ENCODE data around the gene UBQLN2.
"Not testable (repeated sequence)": the region's sequence is repeated elsewhere in the genome, so short reads cannot be mapped to it uniquely, and the experiment has no call there.

The UBQLN2 gene

DNA sequence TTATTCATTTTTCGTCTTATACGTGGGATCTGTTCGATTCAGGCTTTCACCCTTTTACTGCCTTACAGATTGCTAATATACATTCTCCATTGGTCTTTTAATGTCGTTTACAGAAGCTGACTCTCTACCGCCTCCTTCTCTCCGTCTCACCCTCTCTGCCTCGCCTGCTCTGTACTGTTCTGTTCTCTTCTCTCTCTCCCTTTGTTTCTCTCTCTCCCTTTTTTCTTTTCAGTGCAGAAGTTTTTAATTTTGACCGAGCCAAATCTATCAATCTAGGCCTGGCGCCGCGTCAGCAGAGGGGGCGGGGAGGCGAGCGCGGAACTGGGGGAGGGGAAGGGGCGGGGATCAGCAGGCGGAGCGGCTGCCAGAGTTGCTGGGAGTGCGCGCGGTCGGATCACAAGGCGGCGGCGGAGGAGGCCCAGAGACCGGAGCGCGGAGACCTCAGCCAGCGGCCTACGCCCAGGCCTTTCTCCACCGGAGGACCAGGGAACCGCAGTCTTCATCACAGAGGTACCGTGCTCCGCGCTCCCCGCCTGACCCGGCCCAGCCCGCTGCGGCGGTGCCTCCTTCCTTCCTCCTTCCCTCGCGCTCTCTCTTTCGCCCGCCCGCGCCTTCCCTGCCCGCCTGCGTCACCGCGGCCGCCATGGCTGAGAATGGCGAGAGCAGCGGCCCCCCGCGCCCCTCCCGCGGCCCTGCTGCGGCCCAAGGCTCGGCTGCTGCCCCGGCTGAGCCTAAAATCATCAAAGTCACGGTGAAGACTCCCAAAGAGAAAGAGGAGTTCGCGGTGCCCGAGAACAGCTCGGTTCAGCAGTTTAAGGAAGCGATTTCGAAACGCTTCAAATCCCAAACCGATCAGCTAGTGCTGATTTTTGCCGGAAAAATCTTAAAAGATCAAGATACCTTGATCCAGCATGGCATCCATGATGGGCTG, at the start of gene UBQLN2:
Gene UBQLN2 (plus strand): TSS at position 397 of the 931 bp plus-strand sequence. CDS start 247 bp downstream, at position 644.
- peak; percentile 77 for DNase-seq

- DNase-seq: no peak
These were observed 43.8 kb upstream of the UBQLN2 start for GRCh38 chrX:56519642-56520041.

DNA sequence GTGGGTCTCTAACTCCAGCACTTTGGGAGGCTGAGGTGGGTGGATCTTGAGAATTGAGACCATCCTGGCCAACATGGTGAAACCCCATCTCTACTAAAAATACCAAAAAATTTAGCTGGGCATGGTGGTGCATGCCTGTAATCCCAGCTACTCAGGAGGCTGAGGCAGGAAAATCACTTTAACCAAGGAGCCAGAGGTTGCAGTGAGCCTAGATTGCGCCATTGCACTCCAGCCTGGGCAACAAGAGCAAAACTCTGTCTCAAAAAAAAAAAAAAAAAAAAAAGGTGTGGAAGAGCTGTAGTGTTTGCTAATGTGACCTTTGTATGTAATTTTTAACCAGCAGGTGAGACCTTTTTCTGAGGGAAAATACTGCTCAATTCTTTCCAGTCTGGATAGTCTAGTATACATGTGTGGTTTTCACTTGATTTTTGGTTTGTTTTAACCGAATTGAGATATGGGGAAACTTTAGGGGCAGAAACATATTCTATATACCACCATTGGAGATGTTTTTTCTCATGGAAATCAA, 33.9 kb upstream of the UBQLN2 start:
- not testable (repeated sequence) for DNase-seq

DNA sequence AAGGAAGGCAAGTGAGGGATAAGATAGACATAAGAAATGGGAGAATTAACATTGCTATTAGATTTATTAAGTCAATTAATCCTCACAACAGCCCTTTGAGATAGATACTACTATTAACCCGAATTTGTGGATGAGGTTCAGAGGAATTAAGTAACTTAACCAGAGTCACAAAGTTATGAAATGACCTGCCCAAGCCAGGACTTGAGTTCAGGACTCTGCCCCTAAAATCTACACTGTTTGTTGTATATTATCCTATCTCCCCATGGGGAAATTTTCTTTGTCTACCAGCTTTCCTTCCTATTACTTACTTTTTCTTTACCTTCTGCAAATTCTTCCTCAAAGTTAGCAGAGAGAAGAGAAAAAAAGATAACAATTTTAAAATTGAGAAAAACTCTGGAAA, 33.4 kb upstream of the UBQLN2 start:
- no peak for DNase-seq

- DNase-seq: no peak
These were observed 12.8 kb upstream of the UBQLN2 start for GRCh38 chrX:56550667-56551066.

- DNase-seq: no peak
These were observed 8.6 kb upstream of the UBQLN2 start for GRCh38 chrX:56554870-56555269.

- DNase-seq: no peak
These were observed 6.0 kb upstream of the UBQLN2 start for GRCh38 chrX:56557376-56557929.

DNA sequence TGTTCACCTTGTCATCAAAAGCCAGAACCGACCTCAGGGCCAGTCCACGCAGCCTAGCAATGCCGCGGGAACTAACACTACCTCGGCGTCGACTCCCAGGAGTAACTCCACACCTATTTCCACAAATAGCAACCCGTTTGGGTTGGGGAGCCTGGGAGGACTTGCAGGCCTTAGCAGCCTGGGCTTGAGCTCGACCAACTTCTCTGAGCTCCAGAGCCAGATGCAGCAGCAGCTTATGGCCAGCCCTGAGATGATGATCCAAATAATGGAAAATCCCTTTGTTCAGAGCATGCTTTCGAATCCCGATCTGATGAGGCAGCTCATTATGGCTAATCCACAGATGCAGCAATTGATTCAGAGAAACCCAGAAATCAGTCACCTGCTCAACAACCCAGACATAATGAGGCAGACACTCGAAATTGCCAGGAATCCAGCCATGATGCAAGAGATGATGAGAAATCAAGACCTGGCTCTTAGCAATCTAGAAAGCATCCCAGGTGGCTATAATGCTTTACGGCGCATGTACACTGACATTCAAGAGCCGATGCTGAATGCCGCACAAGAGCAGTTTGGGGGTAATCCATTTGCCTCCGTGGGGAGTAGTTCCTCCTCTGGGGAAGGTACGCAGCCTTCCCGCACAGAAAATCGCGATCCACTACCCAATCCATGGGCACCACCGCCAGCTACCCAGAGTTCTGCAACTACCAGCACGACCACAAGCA, 898 bp downstream of the UBQLN2 start:
- DNase-seq: peak; percentile 35

- DNase-seq: no peak
These were observed 1.8 kb downstream of the UBQLN2 start for GRCh38 chrX:56564921-56565840.

GRCh38 chrX:56569378-56570057, 6.1 kb downstream of the UBQLN2 start:
- DNase-seq: no peak

GRCh38 chrX:56572975-56573374, 9.5 kb downstream of the UBQLN2 start:
- no peak for DNase-seq

DNA sequence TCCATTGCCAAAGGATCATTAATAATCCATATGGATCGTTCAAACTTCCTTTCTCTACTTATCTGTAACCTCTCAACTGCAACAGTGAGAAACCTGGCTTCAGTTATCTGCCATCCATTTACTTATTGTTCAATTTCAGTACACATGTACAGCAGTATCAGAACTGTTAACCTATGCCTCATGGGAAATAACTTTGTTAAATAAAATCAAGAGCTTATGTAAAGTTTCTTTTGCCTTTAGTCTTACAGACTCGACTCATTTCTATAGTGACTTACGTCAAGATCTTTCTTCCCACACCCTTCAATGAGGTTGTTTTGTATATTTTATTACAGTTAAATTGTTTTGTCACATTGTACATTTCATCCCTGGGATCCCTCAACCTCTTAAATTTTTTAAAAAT, 11.4 kb downstream of the UBQLN2 start:
- DNase-seq: no peak

GRCh38 chrX:56576721-56577120, 13.3 kb downstream of the UBQLN2 start:
- DNase-seq: no peak

- no peak for DNase-seq
These were observed 25.2 kb downstream of the UBQLN2 start for GRCh38 chrX:56588397-56589188.

GRCh38 chrX:56591830-56592229, 28.4 kb downstream of the UBQLN2 start:
- not testable (repeated sequence) for DNase-seq

DNA sequence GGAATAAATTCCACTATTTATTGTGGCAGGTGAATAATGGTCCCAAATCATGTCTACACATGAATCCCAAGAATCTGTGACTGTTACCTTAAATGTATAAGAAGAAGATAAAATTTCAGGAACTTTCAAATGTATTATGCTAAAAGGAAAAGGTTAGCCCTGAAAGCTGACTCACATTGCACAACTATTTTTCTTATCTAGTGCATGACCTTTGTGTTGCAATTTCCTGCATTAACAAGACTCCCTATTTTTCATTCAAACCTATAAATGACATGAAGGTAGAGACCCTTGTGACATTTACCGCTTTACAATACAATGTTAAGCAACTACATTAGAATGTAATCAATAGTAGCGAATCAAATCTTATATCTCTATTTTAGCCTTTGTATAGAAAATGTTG, 36.7 kb downstream of the UBQLN2 start:
- DNase-seq: no peak

DNA sequence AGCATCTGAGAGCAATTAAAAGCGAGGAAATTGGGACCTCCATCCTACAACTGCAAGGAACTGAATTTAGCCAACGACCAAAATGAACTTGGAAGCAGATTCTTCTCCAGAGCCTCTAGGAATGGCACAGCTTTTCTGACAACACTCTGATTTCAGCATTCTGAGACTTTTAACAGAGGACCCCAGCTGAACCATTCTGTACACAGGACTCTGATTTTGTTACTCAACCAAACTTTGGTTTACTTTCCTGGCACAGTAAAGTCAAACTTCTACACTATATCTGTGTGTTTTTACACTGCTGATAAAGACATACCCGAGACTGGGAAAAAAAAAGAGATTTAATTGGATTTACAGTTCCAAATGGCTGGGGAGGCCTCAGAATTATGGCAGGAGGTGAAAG, 37.6 kb downstream of the UBQLN2 start:
- no peak for DNase-seq

- DNase-seq: no peak
These were observed 51.9 kb downstream of the UBQLN2 start for GRCh38 chrX:56615282-56615681.

All from activated CD4-positive, CD25-positive, alpha-beta regulatory T cell treated with anti-CD3 and anti-CD28 coated beads, Interleukin-2, amount 50 U/mL, for 72 hours (primary cell).